Mesothelial cell of epicardium (in vitro differentiated cells): ENCODE data around the gene PODXL. TPM values are rescaled to one million over a fixed set of nuclear protein-coding genes. Genes with fewer than 3 reads are reported as not detected.
A peak's percentile ranks its signal among the peaks of the same experiment; 100 is the strongest.

Experiments
- DNase-seq, 2 experiments: peaks; one replicate each; pipeline ENCODE4 v3.0.0; 2021; ENCODE audit warnings: low spot score in 2 of 2; ENCODE audit not compliant: unreplicated experiment in 2 of 2
- H3K27ac Mint-ChIP-seq: 2 replicates; pipeline ENCODE4 v1.8.0; 2021; ENCODE audit warnings: mixed read lengths
- H3K27me3 Mint-ChIP-seq: 2 replicates; pipeline ENCODE4 v1.8.0; 2021; ENCODE audit warnings: low read depth, mixed read lengths
- H3K36me3 Mint-ChIP-seq: 2 replicates; pipeline ENCODE4 v1.8.0; 2021; ENCODE audit warnings: mixed read lengths
- H3K4me1 Mint-ChIP-seq: 2 replicates; pipeline ENCODE4 v1.8.0; 2021; ENCODE audit warnings: mixed read lengths
- H3K4me3 Mint-ChIP-seq: 2 replicates; pipeline ENCODE4 v1.8.0; 2021; ENCODE audit warnings: mild to moderate bottlenecking, moderate library complexity, mixed read lengths
- H3K9me3 Mint-ChIP-seq: 2 replicates; pipeline ENCODE4 v1.8.0; 2021; ENCODE audit warnings: mixed read lengths
- CTCF ChIP-seq: fragments of 200-600 bp; sonication (generic); IDR thresholded peaks from one replicate; pipeline ENCODE4 v1.5.0; 2021; ENCODE audit warnings: antibody characterized with exemption; ENCODE audit not compliant: unreplicated experiment
- total RNA-seq: library from RNA; stranded (reverse); gene quantifications from 3 replicates; pipeline ENCODE4 v1.2.1, GENCODE V29; 2021

The PODXL gene
- total RNA-seq, 1 donor from 2014 or later: 213 TPM

GRCh38 chr7:131548371-131548770 lies 8.1 kb downstream of the PODXL start:
- no peak overlapping the region for H3K4me3 Mint-ChIP-seq
- peaks cover 5% of the 10 kb centered on the region for H3K36me3 Mint-ChIP-seq
- H3K27ac Mint-ChIP-seq: no peak overlapping the region
- H3K4me1 Mint-ChIP-seq: peaks cover 27% of the 10 kb centered on the region
- TF ChIP-seq CTCF: no peak
- peaks cover 6% of the 10 kb centered on the region for H3K9me3 Mint-ChIP-seq
- DNase-seq: no peak
- peaks cover 9% of the 10 kb centered on the region for H3K27me3 Mint-ChIP-seq

- peaks cover 5% of the 10 kb centered on the region for H3K36me3 Mint-ChIP-seq
- no peak for TF ChIP-seq CTCF
- DNase-seq: no peak
- H3K9me3 Mint-ChIP-seq: peaks cover 6% of the 10 kb centered on the region
- no peak overlapping the region for H3K27ac Mint-ChIP-seq
- peaks cover 19% of the 10 kb centered on the region for H3K4me1 Mint-ChIP-seq
- no peak overlapping the region for H3K4me3 Mint-ChIP-seq
- peaks cover 1% of the 10 kb centered on the region for H3K27me3 Mint-ChIP-seq
Measured at GRCh38 chr7:131547589-131547988, 8.8 kb downstream of the PODXL start.

GRCh38 chr7:131546583-131547141 lies 9.8 kb downstream of the PODXL start:
- TF ChIP-seq CTCF: peak; percentile 38
- Mint-ChIP-seq H3K4me1 (peaks cover 21% of the 10 kb centered on the region), H3K4me3 (no peak overlapping the region), H3K27ac (no peak overlapping the region), H3K9me3 (peaks cover 6% of the 10 kb centered on the region), H3K27me3 (no peaks in the 10 kb centered on the region), H3K36me3 (peaks cover 5% of the 10 kb centered on the region)
- DNase-seq: no peak

- Mint-ChIP-seq H3K4me3 (no peak overlapping the region), H3K27me3 (no peaks in the 10 kb centered on the region), H3K4me1 (peaks cover 21% of the 10 kb centered on the region), H3K9me3 (peaks cover 6% of the 10 kb centered on the region), H3K27ac (no peak overlapping the region), H3K36me3 (peaks cover 5% of the 10 kb centered on the region)
- no peak for DNase-seq
- no peak for TF ChIP-seq CTCF
Measured at GRCh38 chr7:131546126-131546525, 10.3 kb downstream of the PODXL start.

- Mint-ChIP-seq H3K9me3 (peaks cover 6% of the 10 kb centered on the region), H3K4me1 (peaks cover 24% of the 10 kb centered on the region), H3K27me3 (no peaks in the 10 kb centered on the region), H3K4me3 (no peak overlapping the region), H3K36me3 (peaks cover 9% of the 10 kb centered on the region), H3K27ac (peak overlapping the region; percentile 58)
- no peak for DNase-seq
- no peak for TF ChIP-seq CTCF
Measured at GRCh38 chr7:131544449-131545301, 11.8 kb downstream of the PODXL start.
